AG20443 (cell line): ENCODE results near the gene KCTD1.

Experiments
- DNase-seq: peaks from one replicate; pipeline ENCODE4 v3.0.0; 2012; ENCODE audit warnings: low spot score, mixed read lengths

KCTD1 gene

DNA sequence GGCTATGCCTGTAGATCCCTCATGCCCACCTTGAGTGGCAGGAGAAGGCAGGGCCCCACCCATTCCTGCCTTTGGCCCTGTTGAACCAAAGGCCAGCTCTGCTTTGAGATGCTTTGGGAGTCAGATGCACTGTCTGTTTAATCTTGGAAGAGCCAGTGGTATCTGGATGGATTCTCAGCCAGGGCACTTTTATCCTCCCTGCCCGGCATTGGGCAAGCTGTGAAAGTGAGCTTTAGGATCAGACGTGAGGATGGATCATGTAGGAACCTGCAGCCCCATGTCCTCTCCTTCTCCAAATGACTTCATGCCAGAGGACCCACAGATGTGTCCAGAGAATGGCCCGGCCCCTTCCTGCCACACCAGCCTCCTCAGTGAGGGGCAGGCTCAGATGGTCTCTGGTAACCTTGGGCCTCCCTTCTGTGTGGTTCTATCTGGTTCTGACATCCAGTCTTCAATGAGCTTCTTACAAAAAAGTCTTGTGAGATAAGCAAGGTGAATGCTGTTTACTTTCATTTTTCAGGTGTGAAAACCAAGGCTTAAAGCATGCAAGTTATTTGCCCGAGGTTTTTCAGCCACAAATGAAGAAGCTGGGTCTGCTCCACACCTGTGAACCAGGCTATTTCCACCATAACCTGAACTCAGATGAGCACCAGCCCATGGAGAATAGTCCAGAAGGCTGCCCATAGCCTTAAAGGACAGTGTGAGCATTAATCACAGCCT is 123.8 kb downstream of the KCTD1 start:
- DNase-seq: no peak

DNA sequence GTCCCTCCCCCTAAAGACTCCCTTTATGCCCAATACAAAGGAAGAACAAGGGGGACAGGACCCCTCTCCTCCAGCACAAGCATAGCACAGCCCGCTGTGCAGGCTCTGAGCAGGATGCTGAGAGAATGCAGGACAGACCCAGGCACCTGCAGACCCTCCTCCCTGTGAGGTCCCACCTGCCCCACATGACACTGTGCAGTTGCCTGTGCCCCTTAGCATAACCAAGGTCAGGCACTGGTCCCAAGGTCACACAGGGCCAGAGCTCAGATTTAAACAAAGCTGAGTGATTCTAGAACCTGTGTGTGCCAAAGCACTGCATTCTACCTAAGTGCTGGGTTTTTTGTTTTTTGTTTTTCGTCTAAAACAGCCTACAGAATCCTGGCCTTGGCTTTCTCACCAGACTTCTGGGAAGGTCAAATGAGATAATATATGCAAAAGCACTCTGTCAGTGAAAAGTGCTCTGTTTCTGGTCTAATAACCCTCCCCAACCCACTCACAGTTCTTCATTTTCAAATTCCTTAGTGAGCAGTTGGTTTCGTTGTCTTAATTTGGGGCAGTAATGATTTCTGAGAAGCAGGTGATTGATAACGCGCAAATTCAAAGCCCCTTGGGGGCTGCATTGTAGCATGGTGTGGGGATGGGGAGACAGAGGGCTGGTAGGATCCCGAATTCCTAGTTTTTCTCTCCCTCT is 125.7 kb downstream of the KCTD1 start:
- no peak for DNase-seq

DNA sequence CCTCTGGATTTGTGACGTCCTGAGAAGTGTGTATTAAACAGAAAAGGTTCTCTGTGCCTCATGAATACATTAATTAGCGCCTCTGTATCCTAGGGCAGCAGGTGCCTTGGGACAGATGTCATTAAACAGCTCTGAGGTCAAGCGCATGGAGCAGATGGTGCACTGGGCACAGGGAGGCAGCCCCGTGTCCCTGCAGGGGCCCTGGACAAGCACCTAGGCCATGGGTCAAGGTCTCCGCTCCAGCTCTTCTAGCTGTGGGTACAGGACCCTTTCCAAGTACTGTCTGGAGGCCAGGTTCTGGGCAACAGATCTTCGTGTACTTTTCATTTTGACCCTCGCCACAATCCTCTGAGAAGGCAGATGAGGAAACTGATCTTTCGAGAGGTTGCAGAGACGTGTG is 126.4 kb downstream of the KCTD1 start:
- DNase-seq: no peak

DNA sequence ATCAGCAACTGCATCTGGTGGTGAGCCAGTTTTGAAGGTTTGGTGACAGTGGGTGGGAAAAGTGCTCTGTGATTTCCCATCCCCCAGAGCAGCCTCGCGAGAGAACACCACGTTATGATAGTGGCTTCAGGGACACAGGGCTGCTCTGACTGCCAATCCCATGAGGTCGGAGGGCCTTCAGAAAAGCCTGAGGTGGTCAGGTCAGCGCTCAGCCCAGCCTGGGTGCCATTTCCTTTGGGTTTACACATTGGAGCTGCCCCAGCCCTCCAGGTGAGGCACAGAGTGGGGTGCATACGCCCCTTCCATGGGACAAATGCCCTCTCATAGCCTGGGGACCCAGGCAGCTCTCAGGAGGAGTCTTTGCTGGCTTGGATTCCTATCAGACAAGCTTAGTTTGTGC is 126.8 kb downstream of the KCTD1 start:
- no peak for DNase-seq

DNA sequence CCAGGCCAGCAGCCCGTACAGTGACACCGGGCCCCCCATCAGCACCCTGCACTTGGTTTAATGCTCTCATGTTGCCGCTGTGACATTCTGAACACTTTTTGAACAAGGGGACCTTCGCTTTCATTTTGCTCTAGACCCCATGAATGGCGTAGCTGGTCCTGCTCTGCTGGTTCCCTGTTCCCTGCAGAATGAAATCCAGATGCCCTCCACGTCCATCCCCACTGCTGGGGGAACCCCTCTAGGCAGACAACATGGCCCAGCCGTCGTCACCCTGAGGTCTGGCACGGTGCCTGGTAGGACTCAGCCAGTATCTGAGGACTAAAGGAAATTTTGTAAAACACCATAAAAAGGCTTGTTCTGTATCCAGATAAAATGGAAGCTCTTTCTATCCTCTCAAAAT is 128.6 kb downstream of the KCTD1 start:
- peak; percentile 38 for DNase-seq

DNA sequence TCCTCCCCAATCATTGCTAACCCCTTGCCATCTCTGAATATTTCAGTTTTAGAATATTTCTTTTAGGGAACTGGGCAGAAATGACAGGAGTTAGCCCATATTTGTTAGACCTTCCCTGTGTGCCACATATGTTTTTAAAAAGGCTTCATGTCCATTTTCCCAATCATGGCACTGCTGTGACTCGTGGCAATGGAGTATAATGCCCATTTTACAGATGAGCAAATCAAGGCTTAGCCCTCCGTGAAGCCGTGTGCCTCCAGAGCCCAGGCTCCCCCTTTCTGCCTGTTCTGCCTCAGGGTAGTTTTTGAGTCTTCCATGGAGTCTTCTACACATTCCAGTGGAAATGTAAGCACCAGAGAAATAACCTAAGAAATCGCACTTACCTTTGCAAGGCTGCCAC is 130.1 kb downstream of the KCTD1 start:
- no peak for DNase-seq

DNA sequence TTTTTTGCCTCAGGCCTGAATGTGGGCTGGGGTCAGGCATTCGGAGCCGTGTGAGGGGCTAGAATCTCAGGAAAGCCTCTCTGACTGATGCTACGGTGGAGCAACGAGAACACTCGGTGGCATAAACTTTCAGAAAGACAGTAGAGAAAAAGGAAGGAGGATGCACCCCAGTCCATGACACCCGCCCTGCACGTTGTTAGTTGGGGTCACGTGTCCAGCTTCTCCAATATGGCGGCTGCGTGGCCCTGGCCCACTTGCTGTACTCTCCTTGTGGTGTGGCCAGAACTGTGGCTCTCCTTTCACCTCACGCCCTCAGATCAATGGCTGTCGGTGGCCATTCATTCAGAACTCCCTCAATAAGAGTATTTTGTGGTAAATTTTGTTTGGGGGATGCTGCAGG is 131.2 kb downstream of the KCTD1 start:
- DNase-seq: no peak

DNA sequence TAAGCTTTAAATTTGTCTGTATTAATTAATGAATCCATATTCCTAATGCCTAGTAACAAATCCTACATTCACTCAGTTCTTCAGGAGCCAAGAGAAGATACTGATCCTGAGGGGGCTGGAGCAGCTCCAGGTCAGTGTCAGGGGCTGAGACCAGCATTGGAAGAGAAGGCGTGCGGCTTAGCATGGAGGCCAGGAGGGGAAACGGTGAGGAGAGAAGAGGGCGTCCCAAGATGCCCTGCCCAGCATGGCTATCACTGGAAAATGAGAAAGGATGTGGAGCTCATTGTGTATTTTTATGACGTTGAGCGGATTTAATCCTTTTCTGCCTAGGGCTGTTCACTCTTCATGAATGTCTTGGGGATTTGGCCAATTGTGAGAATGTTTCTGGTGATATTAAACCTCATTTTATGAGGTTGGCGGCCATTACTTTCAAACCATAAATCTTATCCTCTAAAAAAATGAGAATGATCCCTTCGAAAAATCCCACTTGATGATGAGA is 131.7 kb downstream of the KCTD1 start:
- DNase-seq: no peak

DNA sequence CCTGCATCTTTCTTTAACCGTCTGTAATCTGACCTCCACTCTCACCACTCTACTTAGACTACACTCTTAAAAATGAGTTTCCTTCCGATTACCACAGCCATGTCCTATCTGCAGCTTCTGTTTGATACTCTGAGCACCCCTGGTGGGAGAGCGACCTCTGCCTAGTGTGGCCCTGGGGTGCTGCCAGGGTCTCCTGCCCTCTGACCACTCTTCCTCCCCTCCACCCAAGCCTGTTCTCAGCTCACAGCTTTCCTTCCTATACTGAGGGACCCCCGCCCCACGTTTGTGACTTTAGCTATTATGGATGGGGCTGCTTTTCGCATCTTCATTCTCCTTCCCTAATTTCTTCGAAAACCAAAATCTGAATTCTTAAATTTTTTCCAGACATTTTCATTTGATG is 132.7 kb downstream of the KCTD1 start:
- DNase-seq: no peak

DNA sequence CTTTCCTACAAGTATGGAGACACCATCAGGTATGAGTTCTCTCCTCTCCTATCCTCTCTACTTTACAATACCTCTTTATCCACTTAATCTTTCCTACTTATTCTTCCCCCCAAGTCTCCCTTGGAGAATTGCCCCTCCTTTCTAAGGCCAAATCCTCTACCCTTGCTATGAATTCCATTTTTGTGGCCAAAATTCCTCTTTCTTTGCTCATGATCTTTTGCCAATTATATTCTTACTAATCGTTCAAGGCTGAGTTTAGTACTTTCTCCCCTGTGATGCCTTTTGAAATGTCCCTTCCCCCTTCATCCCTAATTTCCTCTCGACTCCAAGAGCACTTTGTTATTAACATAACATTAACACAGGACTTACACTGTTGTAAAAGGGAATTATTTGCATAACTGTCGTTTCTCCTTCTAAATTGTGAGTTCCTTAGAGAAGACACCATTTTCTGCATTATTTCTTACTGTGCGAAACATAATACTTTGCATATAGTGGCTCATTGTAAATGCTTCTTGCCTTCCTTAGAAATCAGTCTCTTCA is 133.4 kb downstream of the KCTD1 start:
- DNase-seq: peak; percentile 23

DNA sequence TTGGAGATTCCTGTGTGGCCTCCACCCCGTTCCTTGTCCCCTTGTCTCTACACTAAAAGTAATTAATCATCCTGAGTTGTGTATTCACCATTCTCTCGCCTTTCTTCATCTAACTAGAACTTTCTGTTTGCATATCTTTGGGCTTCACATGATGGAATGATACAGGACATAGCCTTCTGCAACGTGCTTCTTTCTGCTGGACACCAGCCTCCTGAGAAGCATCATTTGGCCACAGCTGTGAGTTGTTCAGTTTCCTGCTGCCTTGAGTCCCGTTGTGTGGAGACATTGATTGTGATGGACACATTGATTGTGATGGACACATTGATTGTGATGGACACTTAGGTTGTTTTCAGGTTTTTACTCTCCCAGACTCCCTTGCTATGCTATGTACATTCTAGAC is 139.3 kb downstream of the KCTD1 start:
- DNase-seq: no peak

DNA sequence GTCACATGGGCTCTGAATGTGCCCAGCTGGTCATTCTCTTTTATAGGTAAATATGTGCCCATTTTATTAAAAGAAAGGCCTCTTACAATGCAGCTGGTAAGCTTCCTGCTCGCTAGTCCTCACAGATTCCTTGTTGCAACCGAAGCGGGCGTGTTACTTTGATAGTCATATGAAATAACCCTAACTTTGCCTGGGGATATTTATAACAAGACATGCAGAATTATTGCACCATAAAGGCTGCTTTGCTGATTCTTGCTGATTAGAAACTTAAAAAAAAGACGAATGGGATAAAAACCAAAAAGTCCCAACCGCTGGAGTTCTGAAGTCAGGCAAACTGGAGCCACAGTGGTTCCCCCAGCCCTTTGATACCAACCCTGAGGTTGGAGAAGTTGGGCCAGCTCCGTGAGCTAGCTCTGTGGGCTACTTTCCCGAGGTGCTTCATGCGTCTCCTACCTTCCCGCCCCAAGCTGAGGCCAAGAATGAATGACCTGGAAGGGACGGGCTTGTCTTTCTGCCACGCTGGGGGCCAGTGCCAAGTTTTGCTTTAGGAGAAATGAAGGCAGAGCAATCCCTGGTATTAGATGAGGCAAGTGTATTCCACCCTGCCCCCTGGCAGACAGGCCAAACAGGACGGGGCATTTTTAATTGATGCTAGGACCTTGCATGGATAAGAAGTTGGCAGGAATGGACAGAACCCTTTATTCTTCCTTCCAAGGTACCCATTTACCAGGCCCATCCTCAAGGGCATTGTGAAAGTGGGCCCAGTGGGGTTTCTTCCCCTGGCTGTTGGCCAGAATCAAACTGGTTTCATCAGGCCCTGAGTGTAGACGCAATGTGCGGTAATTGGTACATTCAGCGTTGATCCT is 140.4 kb downstream of the KCTD1 start:
- DNase-seq: no peak

DNA sequence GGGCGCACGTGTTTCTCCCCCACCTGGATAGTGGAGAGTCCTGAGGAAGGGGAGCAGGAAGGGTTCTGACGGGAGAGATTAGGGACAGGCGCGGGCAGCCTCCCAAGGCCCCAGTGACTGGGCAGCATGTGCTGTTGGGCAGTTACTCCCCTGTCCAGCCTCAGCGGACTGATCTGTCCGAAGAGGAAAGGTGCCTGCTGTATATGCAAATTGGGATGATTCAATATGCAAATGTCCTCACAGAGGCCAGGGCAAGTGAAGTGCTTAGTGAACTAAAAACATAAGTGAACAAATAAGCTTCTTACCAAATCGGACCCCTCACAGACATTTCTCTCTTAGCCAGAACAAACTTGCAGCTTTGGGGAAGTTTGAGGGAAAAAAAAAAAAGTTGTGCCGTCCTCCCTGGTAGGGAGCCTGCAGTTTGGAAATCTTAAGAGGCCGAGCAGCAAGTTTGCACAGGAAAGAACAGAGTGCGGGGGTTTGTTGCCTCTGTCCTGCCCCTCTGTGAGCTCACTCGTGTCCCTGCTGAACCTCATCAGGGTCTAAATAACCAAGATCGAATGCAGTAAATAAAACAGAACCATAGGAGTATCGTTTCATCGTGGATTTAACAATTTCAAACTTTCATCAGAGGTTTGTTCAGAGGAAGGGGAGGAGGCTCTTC is 141.4 kb downstream of the KCTD1 start:
- no peak for DNase-seq

DNA sequence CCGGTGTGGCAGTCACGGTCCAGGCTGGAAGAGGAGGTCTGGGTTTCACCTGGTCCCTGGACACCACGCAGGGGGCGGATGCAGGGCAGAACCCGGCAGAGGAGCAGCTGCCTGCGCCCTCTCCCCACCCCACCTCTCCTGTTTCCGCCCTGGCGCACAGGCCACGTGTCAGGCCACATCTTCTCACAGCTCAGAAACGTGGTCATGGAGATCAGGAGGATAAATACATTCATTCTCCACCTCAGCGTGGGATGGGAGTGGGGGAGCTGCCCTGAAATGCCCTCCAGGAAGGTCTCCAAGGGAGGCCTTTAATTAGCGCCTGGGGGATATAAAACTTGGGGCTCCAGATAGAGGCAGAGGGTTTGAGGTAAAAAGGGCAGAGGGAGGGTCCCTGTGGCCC is 142.0 kb downstream of the KCTD1 start:
- no peak for DNase-seq

DNA sequence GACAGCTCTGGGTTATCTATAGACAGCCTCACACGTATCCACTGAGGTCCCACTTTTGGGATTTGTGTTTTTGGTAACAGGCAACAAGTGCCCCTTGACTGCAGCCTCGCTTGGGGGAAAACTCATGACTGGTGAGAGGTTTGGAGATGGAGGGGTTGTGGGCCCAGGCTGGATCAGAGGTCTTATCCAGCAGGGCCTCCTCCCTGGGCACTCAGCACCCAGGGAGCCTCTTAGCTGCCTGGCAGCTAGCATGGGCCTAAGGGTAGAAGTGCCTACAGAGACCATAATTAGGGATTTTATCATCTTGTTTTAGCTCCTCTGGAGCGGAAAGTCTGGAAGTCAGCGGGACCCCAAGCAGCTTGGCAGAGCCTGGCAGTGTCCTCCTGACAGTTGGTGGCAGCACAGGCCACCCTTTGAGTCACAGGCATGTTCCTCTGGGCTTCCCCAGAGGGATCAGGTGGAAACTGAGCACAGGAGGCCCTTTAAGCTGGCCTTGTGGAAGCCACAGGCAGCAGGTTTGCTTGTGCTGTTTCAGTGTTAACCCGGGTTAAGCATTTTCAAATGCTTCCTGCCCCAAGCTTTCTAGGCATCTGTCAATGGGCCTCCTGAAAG is 143.1 kb downstream of the KCTD1 start:
- peak; percentile 81 for DNase-seq
